ENCODE measurements around the gene KLRG1. TPM values are rescaled to one million over a fixed set of nuclear protein-coding genes. Genes with fewer than 3 reads are reported as not detected.
A peak's percentile ranks its signal among the peaks of the same experiment; 100 is the strongest.

The KLRG1 gene
- total and polyA plus RNA-seq, 12 donors, result 1.2 to 5.2 (median 2.8) TPM; not detected in 1

GRCh38 chr12:9039397-9039977, 50.1 kb downstream of the KLRG1 start:
- TF ChIP-seq CTCF (IDR thresholded peaks at IDR 0.05) (peak; percentile 52 to 88 (median 82)), POLR2A (IDR thresholded peaks at IDR 0.05) (no peak)
- intact Hi-C loops (cut with DNase I), result loop anchor here (5.0 to 10.0 kb wide), 2 partner anchors 85 to 87 kb away; no protein-coding TSS in a partner anchor
- Histone ChIP-seq H3K27ac (no peak overlapping the region), H3K4me1 (replicated peaks in 1 of 2) (peaks cover 4 to 5% of the 10 kb centered on the region in 2 donors), H3K4me3 (no peak overlapping the region), H3K9me3 (replicated peaks in 1 of 3) (no peaks in the 10 kb centered on the region), H3K36me3 (replicated peaks in 1 of 2) (no peaks in the 10 kb centered on the region), H3K27me3 (no peaks in the 10 kb centered on the region)
- WGBS, 4 donors, result 6 to 20% (median 9%) methylated on average over 3 of the region's 3 CpGs
- peak in 3 of 7 donors; percentile 17 to 39 (median 24) for DNase-seq

DNA sequence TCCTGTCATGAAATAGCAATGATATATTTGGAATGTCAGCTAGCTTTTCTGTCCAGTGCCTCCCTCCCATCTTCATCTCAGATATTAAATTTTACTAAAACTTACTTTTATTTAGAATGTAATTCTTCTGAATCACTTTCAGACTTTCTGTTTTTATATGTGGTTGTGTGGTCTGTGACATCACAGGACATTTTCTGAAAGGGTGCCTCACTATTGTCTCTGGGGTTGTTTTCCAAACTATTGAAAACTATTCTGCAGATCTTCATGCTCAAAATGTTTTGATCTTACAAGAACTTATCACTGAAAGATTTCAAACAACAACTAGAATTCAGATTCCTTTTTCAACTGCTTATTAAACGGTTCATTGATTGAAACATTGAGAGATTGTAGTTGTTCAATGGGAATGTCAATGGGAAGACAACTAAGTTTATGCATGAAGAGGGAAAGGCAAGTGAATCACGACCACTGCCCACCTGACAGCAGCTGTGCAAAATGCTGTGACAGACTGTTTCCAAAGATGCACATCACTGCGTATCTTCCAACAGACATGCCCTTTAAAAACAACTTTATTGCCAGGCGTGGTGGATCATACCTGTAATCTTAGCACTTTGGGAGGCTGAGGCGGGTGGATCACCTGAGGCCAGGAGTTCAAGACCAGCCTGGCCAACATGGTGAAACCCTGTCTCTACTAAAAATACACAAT, 51.3 kb downstream of the KLRG1 start:
- Histone ChIP-seq H3K4me1 (replicated peaks in 1 of 2) (peaks cover 4 to 5% of the 10 kb centered on the region in 2 donors), H3K27me3 (no peaks in the 10 kb centered on the region), H3K27ac (no peak overlapping the region), H3K4me3 (no peak overlapping the region), H3K36me3 (replicated peaks in 1 of 2) (no peaks in the 10 kb centered on the region), H3K9me3 (replicated peaks in 1 of 3) (no peaks in the 10 kb centered on the region)
- TF ChIP-seq POLR2A (IDR thresholded peaks at IDR 0.05) (no peak), CTCF (IDR thresholded peaks at IDR 0.05) (no peak)
- intact Hi-C loops (cut with DNase I), result loop anchor here (10.0 kb wide), 2 partner anchors 356 to 376 kb away; partner anchors contain the start of gene MFAP5 (in 1 of the 2)
- no peak for DNase-seq
- 61 to 72% (median 66%) methylated on average over 5 of the region's 5 CpGs for WGBS, 4 donors

DNA sequence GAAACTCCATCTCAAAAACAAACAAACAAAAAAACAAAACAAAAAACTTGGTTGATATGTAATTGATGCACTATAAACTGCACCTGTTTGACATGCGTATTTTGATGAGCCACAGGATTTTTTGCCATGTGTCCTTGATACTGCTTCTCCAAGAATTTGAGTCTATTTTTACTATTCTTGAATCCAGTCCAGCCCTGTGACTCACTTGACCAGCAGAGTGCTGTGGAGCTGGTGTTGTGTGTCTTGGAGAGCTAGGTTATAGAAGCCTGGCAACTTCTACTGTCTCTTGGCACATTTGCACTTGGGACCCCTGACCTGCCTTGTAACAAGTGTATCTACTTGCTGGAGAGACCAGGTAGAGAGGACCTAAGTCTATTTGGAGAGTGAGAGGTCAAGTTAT, 52.0 kb downstream of the KLRG1 start:
- Histone ChIP-seq H3K36me3 (replicated peaks in 1 of 2) (no peaks in the 10 kb centered on the region), H3K4me1 (replicated peaks in 1 of 2) (peaks cover 4 to 5% of the 10 kb centered on the region in 2 donors), H3K27me3 (no peaks in the 10 kb centered on the region), H3K4me3 (no peak overlapping the region), H3K9me3 (replicated peaks in 1 of 3) (no peaks in the 10 kb centered on the region), H3K27ac (no peak overlapping the region)
- WGBS, 4 donors, result 41 to 50% (median 44%) methylated on average over 1 of the region's 1 CpG
- TF ChIP-seq CTCF (IDR thresholded peaks at IDR 0.05), result no peak
- TF ChIP-seq POLR2A (IDR thresholded peaks at IDR 0.05), result no peak
- peak; percentile 56 to 78 (median 76) for DNase-seq
- intact Hi-C loops (cut with DNase I), result loop anchor here (10.0 kb wide), 2 partner anchors 357 to 377 kb away; partner anchors contain the start of gene MFAP5 (in 1 of the 2)

DNA sequence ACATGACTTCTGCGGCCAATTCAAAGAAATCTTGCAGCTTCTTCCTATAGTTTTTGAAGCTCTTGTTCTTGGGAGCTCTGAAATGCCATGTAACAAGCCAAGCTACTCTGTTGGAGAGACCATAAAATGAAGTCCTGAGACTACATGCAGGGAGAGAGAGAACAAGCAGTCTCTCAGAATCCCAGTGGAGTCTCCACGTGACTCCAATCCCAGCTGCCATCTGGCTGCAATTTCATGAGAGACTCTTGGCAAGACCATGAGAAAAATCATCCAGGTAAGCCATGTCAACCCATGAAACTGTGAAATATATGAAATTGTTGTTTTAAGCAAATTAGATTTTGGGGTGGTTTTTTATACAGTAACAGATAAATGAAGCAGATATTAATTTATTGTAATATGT, 54.4 kb downstream of the KLRG1 start:
- 79 to 100% (median 84%) methylated on average over 2 of the region's 2 CpGs for WGBS, 4 donors
- Histone ChIP-seq H3K27me3 (no peaks in the 10 kb centered on the region), H3K27ac (no peak overlapping the region), H3K4me3 (no peak overlapping the region), H3K4me1 (replicated peaks in 1 of 2) (peaks cover 4 to 5% of the 10 kb centered on the region in 2 donors), H3K36me3 (replicated peaks in 1 of 2) (no peaks in the 10 kb centered on the region), H3K9me3 (replicated peaks in 1 of 3) (no peaks in the 10 kb centered on the region)
- TF ChIP-seq CTCF (IDR thresholded peaks at IDR 0.05), result no peak
- TF ChIP-seq POLR2A (IDR thresholded peaks at IDR 0.05), result no peak
- intact Hi-C loops (cut with DNase I), result loop anchor here (10.0 kb wide), 2 partner anchors 359 to 379 kb away; partner anchors contain the start of gene MFAP5 (in 1 of the 2)
- no peak for DNase-seq
